GM21786 (cell line): ENCODE data around the gene ANKS1B.
"Not testable (repeated sequence)": the region's sequence is repeated elsewhere in the genome, so short reads cannot be mapped to it uniquely, and the experiment has no call there.

Source experiments
- ATAC-seq: cut with Tn5 transposase; IDR thresholded peaks from one replicate; pipeline ENCODE4 v1.9.1; 2021; ENCODE audit not compliant: unreplicated experiment

Gene ANKS1B

GRCh38 chr12:99611117-99611516 is 373.6 kb downstream of the ANKS1B start:
- no peak for ATAC-seq

- ATAC-seq, result no peak
Measured at GRCh38 chr12:99609455-99610181, 375.1 kb downstream of the ANKS1B start.

GRCh38 chr12:99600388-99600787 is 384.3 kb downstream of the ANKS1B start:
- ATAC-seq, result peak; percentile 97

- ATAC-seq, result no peak
Measured at GRCh38 chr12:99598785-99599184, 386.0 kb downstream of the ANKS1B start.

- ATAC-seq, result no peak
Measured at GRCh38 chr12:99596762-99597161, 388.0 kb downstream of the ANKS1B start.

- not testable (repeated sequence) for ATAC-seq
Measured at GRCh38 chr12:99577125-99577524, 407.6 kb downstream of the ANKS1B start.

- ATAC-seq, result no peak
Measured at GRCh38 chr12:99573980-99574379, 410.8 kb downstream of the ANKS1B start.

- no peak for ATAC-seq
Measured at GRCh38 chr12:99567072-99567471, 417.7 kb downstream of the ANKS1B start.

GRCh38 chr12:99558109-99558508 is 426.6 kb downstream of the ANKS1B start:
- ATAC-seq, result no peak

GRCh38 chr12:99553461-99553860 is 431.3 kb downstream of the ANKS1B start:
- no peak for ATAC-seq

- no peak for ATAC-seq
Measured at GRCh38 chr12:99552022-99552421, 432.7 kb downstream of the ANKS1B start.

GRCh38 chr12:99549651-99550050 is 435.1 kb downstream of the ANKS1B start:
- ATAC-seq, result no peak

GRCh38 chr12:99549196-99549595 is 435.5 kb downstream of the ANKS1B start:
- ATAC-seq, result no peak

GRCh38 chr12:99544457-99544856 is 440.3 kb downstream of the ANKS1B start:
- no peak for ATAC-seq

GRCh38 chr12:99529966-99530365 is 454.8 kb downstream of the ANKS1B start:
- ATAC-seq, result peak; percentile 97

- ATAC-seq, result no peak
Measured at GRCh38 chr12:99528478-99528877, 456.3 kb downstream of the ANKS1B start.

- ATAC-seq, result no peak
Measured at GRCh38 chr12:99523853-99524252, 460.9 kb downstream of the ANKS1B start.

GRCh38 chr12:99522456-99522855 is 462.3 kb downstream of the ANKS1B start:
- no peak for ATAC-seq

- no peak for ATAC-seq
Measured at GRCh38 chr12:99521664-99522063, 463.1 kb downstream of the ANKS1B start.

GRCh38 chr12:99513066-99513465 is 471.7 kb downstream of the ANKS1B start:
- ATAC-seq, result no peak

GRCh38 chr12:99505805-99506204 is 478.9 kb downstream of the ANKS1B start:
- ATAC-seq, result no peak

GRCh38 chr12:99498756-99499155 is 486.0 kb downstream of the ANKS1B start:
- ATAC-seq, result no peak

GRCh38 chr12:99495799-99496198 is 488.9 kb downstream of the ANKS1B start:
- ATAC-seq, result no peak
